GM19193 (cell line): ENCODE results near the gene BUD31.

Experiments
- POLR2A ChIP-seq: IDR thresholded peaks from 4 replicates; pipeline ENCODE4 v1.6.1; 2011; ENCODE audit not compliant: insufficient read depth, insufficient read length; ENCODE audit errors: extremely low read depth

Gene BUD31

GRCh38 chr7:99408379-99409191 lies at the start of gene BUD31, which contains the start of gene PDAP1:
Gene BUD31, plus strand, starts transcription at chr7:99408969. Its CDS starts 2,124 bp downstream, at chr7:99411093.
Gene PDAP1, minus strand, starts transcription at chr7:99408597. Its CDS starts 49 bp downstream, at chr7:99408548.
- TF ChIP-seq POLR2A, result peak; percentile 96

GRCh38 chr7:99359465-99360154 lies 49.2 kb upstream of the BUD31 start:
- TF ChIP-seq POLR2A, result no peak

GRCh38 chr7:99362801-99363200 lies 46.0 kb upstream of the BUD31 start:
- no peak for TF ChIP-seq POLR2A

- TF ChIP-seq POLR2A, result no peak
Measured at GRCh38 chr7:99363286-99363685, 45.5 kb upstream of the BUD31 start.

- TF ChIP-seq POLR2A, result no peak
Measured at GRCh38 chr7:99365318-99366141, 43.2 kb upstream of the BUD31 start.

- no peak for TF ChIP-seq POLR2A
Measured at GRCh38 chr7:99366646-99367045, 42.1 kb upstream of the BUD31 start.

- TF ChIP-seq POLR2A, result no peak
Measured at GRCh38 chr7:99368750-99369389, 39.9 kb upstream of the BUD31 start.

GRCh38 chr7:99369767-99370391 lies 38.9 kb upstream of the BUD31 start:
- no peak for TF ChIP-seq POLR2A

- TF ChIP-seq POLR2A, result no peak
Measured at GRCh38 chr7:99371376-99371920, 37.3 kb upstream of the BUD31 start.

- no peak for TF ChIP-seq POLR2A
Measured at GRCh38 chr7:99372275-99373090, 36.3 kb upstream of the BUD31 start.

GRCh38 chr7:99373091-99374066 lies 35.4 kb upstream of the BUD31 start:
- TF ChIP-seq POLR2A, result no peak
